Epithelial cell of proximal tubule (primary cell): ENCODE data around the gene ARHGAP4. TPM values are rescaled to one million over a fixed set of nuclear protein-coding genes. Genes with fewer than 3 reads are reported as not detected.

Experiments used
- DNase-seq: peaks from one replicate; pipeline ENCODE4 v3.0.0-alpha.2; 2011; ENCODE audit warnings: low read depth
- H3K4me3 ChIP-seq: 2 replicates; pipeline ENCODE4 v1.5.1; 2011; ENCODE audit warnings: low read depth, mild to moderate bottlenecking, low read length
- total RNA-seq: library from RNA; depleted of rRNA; stranded (reverse); fragments of >200 nt; gene quantifications from 2 replicates; pipeline ENCODE4 v1.2.3, GENCODE V29; 2015
- TF ChIP-seq, protein P1 (sequence below): conservative IDR thresholded peaks from 2 replicates; pipeline ENCODE4 v1.5.1; 2012; ENCODE audit warnings: low read depth, mild to moderate bottlenecking, low read length

Gene ARHGAP4
- total RNA-seq, 1 donor from 2014 or later = 20.2 TPM

DNA sequence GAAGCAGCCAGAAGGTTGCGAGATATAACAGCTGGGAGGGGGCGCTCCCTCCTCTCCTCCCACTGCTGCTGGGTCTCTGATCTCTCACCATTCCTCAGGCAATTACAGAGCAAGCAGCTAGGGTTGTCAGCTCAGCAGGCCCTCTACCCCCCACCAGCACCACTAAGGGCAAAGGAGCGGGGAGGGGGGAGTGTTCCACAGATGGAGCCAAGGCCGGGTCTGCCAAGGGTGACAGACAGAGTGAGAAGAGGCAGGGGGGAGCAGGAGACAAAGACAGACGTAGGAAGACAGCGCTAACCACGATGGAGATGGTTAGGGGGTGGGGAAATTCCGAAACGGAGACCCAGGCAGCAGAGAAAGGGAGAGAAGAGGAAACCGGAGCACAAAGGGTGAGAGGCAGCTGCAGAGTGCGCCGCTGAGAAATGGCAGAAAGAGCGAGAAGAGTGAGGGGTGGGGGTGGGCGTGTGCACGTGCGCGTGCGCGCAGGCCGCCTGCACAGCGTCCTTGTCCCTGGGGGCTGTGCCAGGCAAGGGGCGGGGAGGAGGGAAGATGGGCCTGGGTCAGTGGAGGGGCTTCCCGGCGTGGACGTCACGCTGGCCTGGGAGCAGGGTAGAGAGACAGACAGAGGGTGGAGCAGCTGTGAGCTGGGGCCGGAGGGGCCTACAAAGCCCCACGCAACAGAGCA, 47.0 kb downstream of the ARHGAP4 start:
- TF ChIP-seq, protein P1, sequence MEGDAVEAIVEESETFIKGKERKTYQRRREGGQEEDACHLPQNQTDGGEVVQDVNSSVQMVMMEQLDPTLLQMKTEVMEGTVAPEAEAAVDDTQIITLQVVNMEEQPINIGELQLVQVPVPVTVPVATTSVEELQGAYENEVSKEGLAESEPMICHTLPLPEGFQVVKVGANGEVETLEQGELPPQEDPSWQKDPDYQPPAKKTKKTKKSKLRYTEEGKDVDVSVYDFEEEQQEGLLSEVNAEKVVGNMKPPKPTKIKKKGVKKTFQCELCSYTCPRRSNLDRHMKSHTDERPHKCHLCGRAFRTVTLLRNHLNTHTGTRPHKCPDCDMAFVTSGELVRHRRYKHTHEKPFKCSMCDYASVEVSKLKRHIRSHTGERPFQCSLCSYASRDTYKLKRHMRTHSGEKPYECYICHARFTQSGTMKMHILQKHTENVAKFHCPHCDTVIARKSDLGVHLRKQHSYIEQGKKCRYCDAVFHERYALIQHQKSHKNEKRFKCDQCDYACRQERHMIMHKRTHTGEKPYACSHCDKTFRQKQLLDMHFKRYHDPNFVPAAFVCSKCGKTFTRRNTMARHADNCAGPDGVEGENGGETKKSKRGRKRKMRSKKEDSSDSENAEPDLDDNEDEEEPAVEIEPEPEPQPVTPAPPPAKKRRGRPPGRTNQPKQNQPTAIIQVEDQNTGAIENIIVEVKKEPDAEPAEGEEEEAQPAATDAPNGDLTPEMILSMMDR = no peak
- no peak overlapping the region for H3K4me3 ChIP-seq
- DNase-seq = no peak

DNA sequence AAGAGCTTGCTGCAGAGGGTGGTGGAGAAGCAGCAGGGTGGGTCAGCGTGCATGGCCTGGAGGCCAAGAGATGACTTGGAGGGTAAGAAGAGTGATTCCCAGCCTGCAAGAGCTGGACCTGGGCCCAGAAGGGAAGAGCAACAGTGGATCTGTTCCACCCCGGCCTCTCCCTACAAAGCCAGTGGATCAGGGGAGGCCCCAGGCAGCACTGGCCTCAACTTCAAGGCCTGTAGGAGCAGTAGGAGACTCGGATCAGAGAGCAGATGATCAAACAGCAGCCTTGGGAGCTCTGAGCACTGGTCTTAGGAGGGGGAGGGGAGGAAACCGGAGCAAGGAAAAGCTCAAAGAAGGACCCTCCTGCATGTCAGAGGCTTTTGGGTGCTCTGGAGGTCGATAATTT, 47.7 kb downstream of the ARHGAP4 start:
- DNase-seq = no peak
- H3K4me3 ChIP-seq = no peak overlapping the region
- TF ChIP-seq, protein P1 = no peak

DNA sequence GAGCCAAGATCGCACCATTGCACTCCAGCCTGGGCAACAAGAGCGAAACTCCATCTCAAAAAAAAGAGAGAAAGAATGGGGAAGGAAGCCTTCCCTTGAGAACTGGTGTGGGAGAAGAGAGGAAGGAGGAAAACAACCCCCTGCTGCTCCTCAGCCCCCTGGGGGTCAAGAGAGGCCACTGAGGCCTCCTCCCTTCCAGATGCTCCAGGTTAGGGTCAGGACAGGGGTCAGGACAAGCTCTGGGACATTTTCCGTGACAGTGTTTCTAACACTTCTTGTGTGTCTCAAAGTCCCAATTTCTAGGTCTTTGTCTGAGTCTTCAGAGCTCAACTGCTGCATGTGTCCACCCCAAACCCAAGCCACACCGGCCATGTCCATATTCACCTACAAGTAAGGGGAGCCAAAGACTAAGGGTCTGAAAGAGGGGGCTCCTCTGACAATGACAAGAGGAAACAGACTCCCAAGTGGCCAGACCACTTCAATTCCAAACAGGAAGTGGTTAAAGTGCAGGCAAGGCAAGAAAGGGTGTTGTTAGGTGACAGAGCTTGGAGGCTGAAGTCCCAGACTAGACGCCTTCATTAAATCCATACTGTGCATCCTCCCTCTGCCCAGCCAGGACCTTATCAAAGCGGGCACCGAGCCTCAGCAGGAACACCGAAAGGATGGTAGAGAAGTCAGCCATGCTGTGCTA, 48.3 kb downstream of the ARHGAP4 start:
- no peak overlapping the region for H3K4me3 ChIP-seq
- no peak for DNase-seq
- TF ChIP-seq, protein P1 = no peak

DNA sequence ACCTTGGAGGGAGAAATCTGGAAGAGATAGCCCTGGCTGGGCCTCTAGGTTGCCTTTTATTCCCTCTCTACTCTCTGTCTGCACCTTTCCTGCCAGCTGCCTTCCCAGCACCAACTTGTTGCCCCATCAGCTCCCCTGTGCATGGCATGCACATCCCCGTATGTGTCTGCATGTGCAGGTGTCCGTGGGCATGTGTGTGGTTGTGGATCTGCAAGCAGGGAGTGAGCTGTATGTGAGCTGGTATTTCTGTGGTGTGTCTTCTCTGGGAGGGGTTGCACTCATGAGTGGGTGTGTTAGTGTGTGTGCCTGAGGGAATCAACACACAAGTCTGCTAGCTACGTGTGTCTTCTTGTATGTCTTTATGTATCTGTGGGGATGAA, 50.0 kb downstream of the ARHGAP4 start:
- DNase-seq = no peak
- TF ChIP-seq, protein P1 = no peak
- H3K4me3 ChIP-seq = no peak overlapping the region

DNA sequence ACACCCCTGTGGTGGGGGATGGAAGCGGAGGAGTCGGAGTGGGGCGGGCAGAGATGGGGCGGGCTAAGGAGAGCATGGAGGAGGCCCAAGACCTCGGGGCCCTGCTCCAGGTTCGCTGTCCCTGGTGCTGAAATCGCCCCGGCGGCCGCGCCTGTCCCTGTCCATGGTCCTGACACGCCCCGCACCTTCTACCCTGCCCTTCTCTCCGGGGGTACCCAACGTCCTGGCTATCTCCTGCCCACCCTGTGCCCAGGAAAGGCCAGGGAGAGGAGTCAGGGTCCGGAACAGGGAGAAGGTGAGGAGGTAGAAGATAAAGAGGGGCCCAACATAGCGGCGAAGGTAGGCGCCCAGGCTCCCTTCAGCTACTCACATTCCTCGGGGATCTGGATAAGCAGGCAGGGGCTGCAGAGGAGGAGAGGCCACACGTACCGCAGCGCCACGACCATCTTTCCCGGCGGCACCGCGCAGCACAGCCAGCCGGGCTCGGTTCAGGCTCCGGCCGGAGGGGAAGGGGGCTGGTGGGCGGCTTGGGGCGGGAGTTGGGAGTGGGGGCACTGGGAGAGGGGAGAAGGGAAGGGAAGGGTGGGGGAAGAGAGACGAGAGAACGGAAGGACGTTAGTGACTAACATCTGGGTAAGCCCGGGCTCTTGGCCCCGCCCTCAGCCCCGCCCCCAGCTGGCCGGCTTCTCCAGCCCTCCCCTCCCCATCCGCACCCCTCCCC, 50.5 kb downstream of the ARHGAP4 start:
- TF ChIP-seq, protein P1 = no peak
- no peak overlapping the region for H3K4me3 ChIP-seq
- no peak for DNase-seq

DNA sequence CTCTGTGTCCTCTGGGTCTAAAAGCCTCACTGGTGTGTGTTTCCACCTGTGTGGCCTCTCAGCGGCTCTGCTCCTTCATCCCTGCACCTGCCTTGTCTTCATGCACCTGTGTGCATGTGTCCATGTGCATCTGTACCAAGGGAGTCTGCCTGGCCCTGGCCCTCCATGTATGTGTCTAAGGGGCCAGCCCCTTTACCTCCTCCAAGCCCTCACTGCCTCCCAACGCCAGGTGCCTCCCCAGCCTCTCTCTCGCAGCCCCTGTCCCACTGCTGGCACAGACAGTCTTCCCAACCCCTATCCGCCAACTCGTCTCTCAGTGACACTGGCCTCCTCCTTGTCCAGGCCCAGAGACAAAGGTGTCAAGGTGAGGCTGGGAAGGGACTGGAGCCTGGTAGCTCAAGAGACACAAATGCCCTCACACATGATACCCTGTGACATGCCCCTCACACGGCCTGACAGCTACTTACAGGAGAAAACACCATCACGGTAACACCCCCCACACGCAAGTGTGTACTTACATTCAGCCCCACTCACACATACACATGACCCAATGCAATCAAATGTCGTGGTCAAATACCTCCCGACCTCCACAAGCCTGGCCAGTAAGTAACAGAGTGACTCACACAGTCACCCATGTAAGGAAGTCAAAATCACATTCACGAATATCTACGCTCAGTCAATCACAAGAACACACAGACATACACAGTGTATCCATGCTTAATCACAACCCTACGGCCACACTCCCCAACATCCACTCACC, 51.5 kb downstream of the ARHGAP4 start:
- no peak overlapping the region for H3K4me3 ChIP-seq
- TF ChIP-seq, protein P1 = no peak
- no peak for DNase-seq
